Measurements from ENCODE around the gene EPHB2. TPM values are rescaled to one million over a fixed set of nuclear protein-coding genes. Genes with fewer than 3 reads are reported as not detected.
A peak's percentile ranks its signal among the peaks of the same experiment; 100 is the strongest.

EPHB2 gene
- total and polyA plus RNA-seq, 8 donors = 0.13 to 88.1 (median 2.6) TPM; not detected in 1

DNA sequence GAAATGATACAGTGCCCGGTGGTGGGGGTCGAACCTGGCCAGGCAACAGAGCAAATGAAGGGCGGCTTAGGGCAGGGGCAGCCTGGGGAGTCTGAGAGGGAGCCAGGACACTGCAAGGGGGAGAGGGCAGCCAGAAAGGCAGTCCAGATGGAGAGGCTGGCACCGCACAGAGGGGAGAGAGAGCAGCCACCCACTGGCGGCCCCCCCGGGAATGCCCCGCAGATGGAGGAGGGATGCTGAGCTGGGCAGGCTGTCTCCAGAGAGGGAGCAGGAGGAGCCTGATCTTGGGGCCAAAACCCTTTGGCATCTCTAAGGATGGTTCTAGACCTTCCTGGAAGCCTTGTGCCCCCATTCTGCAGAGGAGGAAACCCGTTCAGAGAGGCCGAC, 149.8 kb downstream of the EPHB2 start:
- no peak overlapping the region for H3K4me3 ChIP-seq
- no peaks in the 10 kb centered on the region for H3K36me3 ChIP-seq
- 80 to 96% (median 87%) methylated on average over 4 to 9 of the region's 9 CpGs for WGBS, 5 donors
- intact Hi-C loops (cut with DNase I; ENCODE audit: low total_unique reads) = no loop called here
- no peak overlapping the region for H3K27ac ChIP-seq
- DNase-seq = no peak
- peaks cover 0 to 7% (median 0%) of the 10 kb centered on the region in 3 donors for H3K27me3 ChIP-seq
- TF ChIP-seq, protein P1, sequence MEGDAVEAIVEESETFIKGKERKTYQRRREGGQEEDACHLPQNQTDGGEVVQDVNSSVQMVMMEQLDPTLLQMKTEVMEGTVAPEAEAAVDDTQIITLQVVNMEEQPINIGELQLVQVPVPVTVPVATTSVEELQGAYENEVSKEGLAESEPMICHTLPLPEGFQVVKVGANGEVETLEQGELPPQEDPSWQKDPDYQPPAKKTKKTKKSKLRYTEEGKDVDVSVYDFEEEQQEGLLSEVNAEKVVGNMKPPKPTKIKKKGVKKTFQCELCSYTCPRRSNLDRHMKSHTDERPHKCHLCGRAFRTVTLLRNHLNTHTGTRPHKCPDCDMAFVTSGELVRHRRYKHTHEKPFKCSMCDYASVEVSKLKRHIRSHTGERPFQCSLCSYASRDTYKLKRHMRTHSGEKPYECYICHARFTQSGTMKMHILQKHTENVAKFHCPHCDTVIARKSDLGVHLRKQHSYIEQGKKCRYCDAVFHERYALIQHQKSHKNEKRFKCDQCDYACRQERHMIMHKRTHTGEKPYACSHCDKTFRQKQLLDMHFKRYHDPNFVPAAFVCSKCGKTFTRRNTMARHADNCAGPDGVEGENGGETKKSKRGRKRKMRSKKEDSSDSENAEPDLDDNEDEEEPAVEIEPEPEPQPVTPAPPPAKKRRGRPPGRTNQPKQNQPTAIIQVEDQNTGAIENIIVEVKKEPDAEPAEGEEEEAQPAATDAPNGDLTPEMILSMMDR (IDR thresholded peaks at IDR 0.05) = no peak
- TF ChIP-seq EP300 (IDR thresholded peaks at IDR 0.05) (no peak), POLR2A (IDR thresholded peaks at IDR 0.05) (no peak), POLR2AphosphoS5 (IDR thresholded peaks at IDR 0.05) (no peak)
- no peaks in the 10 kb centered on the region for H3K4me1 ChIP-seq
- H3K9me3 ChIP-seq = no peaks in the 10 kb centered on the region

DNA sequence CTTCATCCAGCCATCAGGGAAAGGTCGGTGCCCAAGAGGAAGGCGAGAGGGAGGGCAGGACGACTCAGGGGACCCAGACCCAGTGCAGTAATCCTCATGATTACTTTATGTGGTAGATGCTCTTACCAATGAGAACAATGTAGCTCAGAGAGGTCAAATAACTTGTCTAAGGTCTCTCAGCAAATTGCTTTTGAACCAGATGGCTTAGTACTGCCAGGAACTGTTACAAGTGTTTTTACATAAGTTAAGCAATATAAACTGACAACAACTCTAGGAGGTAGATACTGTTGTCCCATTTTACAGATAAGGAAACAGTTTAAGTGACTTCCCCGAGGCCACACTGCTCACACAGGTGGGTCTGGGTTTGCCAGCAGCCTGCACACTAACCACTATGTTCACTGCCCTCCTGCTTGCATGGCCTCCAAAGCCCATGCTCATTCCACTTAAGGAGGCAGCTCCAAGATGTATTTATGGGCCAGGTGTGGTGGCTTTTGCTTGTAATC, 150.3 kb downstream of the EPHB2 start:
- peaks cover 0 to 7% (median 0%) of the 10 kb centered on the region in 3 donors for H3K27me3 ChIP-seq
- H3K27ac ChIP-seq = no peak overlapping the region
- no peak for TF ChIP-seq POLR2A (IDR thresholded peaks at IDR 0.05)
- no peak for TF ChIP-seq POLR2AphosphoS5 (IDR thresholded peaks at IDR 0.05)
- TF ChIP-seq, protein P1 (IDR thresholded peaks at IDR 0.05) = no peak
- no peak for TF ChIP-seq EP300 (IDR thresholded peaks at IDR 0.05)
- no peaks in the 10 kb centered on the region for H3K9me3 ChIP-seq
- intact Hi-C loops (cut with DNase I; ENCODE audit: low total_unique reads) = no loop called here
- no peaks in the 10 kb centered on the region for H3K4me1 ChIP-seq
- WGBS, 5 donors = 76 to 88% (median 77%) methylated on average over 4 of the region's 4 CpGs
- DNase-seq = no peak
- H3K4me3 ChIP-seq = no peak overlapping the region
- H3K36me3 ChIP-seq = no peaks in the 10 kb centered on the region

DNA sequence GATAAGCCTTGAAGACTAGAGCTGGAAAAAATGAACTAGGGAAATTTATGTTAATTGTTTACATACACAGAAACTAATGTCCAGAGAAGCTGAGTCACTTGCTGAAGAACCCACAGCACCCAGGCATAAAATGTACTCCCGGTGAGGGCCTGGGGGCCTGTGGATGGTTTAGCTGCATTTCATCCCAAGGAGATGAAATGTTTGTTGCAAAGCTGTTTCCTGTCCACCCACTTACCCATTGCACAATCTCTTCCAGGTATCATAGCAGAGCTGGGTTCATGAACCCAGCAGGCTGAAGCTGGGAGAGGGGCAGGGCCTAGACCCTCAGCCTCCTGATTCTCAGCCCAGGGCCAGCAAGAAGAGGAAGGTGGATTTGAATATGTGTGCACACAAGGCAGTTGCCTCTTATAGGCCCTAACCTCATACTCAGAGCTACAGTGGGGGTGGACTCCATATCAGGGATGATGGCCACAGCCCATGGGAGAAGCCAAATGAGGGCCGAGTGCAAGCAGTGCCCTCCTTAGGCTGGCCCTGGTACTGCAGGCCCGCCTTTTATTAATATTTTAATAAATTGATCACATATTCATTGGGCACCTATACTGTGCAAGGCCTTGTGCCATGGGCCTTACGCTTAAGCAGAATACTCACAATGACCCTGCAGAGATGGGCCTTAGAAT, 151.3 kb downstream of the EPHB2 start:
- 62 to 69% (median 67%) methylated on average over 4 of the region's 4 CpGs for WGBS, 5 donors
- no peak for TF ChIP-seq POLR2AphosphoS5 (IDR thresholded peaks at IDR 0.05)
- TF ChIP-seq, protein P1 (IDR thresholded peaks at IDR 0.05) = peak in 5 of 7 experiments; percentile 5 to 59 (median 34)
- intact Hi-C loops (cut with DNase I; ENCODE audit: low total_unique reads) = no loop called here

DNA sequence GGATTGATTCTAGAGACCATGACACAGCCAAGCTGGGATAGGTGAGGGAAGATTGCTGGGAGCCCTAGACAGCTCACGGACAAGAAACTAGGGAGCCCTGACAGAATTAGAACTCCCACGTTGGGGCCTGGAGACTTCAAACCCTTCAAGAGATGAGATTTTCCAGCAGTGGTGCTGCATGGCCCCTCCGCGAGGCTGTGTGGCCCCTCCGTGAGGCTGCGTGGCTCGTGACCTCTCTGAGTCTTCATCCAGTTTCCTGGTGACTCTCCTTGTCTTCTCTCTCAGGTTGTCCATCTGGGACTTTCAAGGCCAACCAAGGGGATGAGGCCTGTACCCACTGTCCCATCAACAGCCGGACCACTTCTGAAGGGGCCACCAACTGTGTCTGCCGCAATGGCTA, 152.1 kb downstream of the EPHB2 start:
- intact Hi-C loops (cut with DNase I; ENCODE audit: low total_unique reads) = no loop called here
- WGBS, 5 donors = 83 to 97% (median 95%) methylated on average over 7 to 9 of the region's 9 CpGs

More for the DNA sequence above, 151.3 kb downstream of the EPHB2 start:
- H3K4me3 ChIP-seq = no peak overlapping the region
- H3K9me3 ChIP-seq = no peaks in the 10 kb centered on the region
- H3K4me1 ChIP-seq = no peaks in the 10 kb centered on the region
- peak in 1 of 2 donors; percentile 71 for DNase-seq
- H3K36me3 ChIP-seq = no peaks in the 10 kb centered on the region
- no peak overlapping the region for H3K27ac ChIP-seq
- H3K27me3 ChIP-seq = peaks cover 0 to 6% (median 0%) of the 10 kb centered on the region in 3 donors

More for the DNA sequence above, 152.1 kb downstream of the EPHB2 start:
- Histone ChIP-seq H3K4me1 (no peaks in the 10 kb centered on the region), H3K27ac (no peak overlapping the region), H3K4me3 (no peak overlapping the region), H3K9me3 (no peaks in the 10 kb centered on the region), H3K27me3 (no peaks in the 10 kb centered on the region), H3K36me3 (no peaks in the 10 kb centered on the region)
- no peak for DNase-seq
- TF ChIP-seq POLR2AphosphoS5 (IDR thresholded peaks at IDR 0.05) = no peak
- TF ChIP-seq, protein P1 (IDR thresholded peaks at IDR 0.05) = no peak
